HepG2 (cell line): Measurements from ENCODE around the gene SMIM41. TPM values are rescaled to one million over a fixed set of nuclear protein-coding genes. Genes with fewer than 3 reads are reported as not detected.
A peak's percentile ranks its signal among the peaks of the same experiment; 100 is the strongest.

ENCODE experiments used
- AHR ChIP-seq: IDR thresholded peaks from 2 replicates; pipeline ENCODE4 v1.6.1; 2018; ENCODE audit warnings: missing genetic modification reagents, missing compliant biosample characterization
- ATRX ChIP-seq: sonication (generic); formaldehyde crosslinking; IDR thresholded peaks from 2 replicates; pipeline ENCODE4 v1.4.0; 2020; ENCODE audit warnings: missing genetic modification reagents, borderline replicate concordance
- CBX5 ChIP-seq: sonication (generic); formaldehyde crosslinking; IDR thresholded peaks from 2 replicates; pipeline ENCODE4 v1.4.0; 2020; ENCODE audit warnings: missing genetic modification reagents, borderline replicate concordance
- ERF ChIP-seq: IDR thresholded peaks from 2 replicates; pipeline ENCODE4 v1.6.1; 2018; ENCODE audit warnings: missing biosample characterization, missing genetic modification reagents
- HNRNPK ChIP-seq: fragments of 200-400 bp; formaldehyde crosslinking; IDR thresholded peaks from 2 replicates; pipeline ENCODE4 v1.6.1; 2018; ENCODE audit warnings: low read length, low read depth, moderate library complexity, mild to moderate bottlenecking; ENCODE audit not compliant: poor library complexity, severe bottlenecking
- MXD4 ChIP-seq: IDR thresholded peaks from 2 replicates; pipeline ENCODE4 v1.6.1; 2016; ENCODE audit warnings: mild to moderate bottlenecking, missing biosample characterization, missing genetic modification reagents
- NONO ChIP-seq, 2 experiments: fragments of 450-650 bp in 1 of 2; sonication (generic) in 1 of 2; formaldehyde crosslinking in 1 of 2; IDR thresholded peaks in 1 of 2; conservative IDR thresholded peaks in 1 of 2; 2 replicates each; pipeline versions ENCODE4 v1.6.1 to v1.8.0; 2017 to 2022; ENCODE audit warnings: mild to moderate bottlenecking in 1 of 2, missing genetic modification reagents in 1 of 2, moderate library complexity in 1 of 2
- RORA ChIP-seq: sonication (generic); formaldehyde crosslinking; IDR thresholded peaks from 2 replicates; pipeline ENCODE4 v1.5.0; 2020; ENCODE audit warnings: mild to moderate bottlenecking, missing genetic modification reagents, moderate library complexity
- THAP11 ChIP-seq: IDR thresholded peaks from 2 replicates; pipeline ENCODE4 v1.6.1; 2016; ENCODE audit warnings: missing biosample characterization, missing genetic modification reagents
- YEATS4 ChIP-seq: sonication (generic); formaldehyde crosslinking; IDR thresholded peaks from 2 replicates; pipeline ENCODE4 v1.4.0; 2020; ENCODE audit warnings: missing genetic modification reagents, borderline replicate concordance
- ZBTB7B ChIP-seq: sonication (generic); formaldehyde crosslinking; IDR thresholded peaks from 2 replicates; pipeline ENCODE4 v1.4.0; 2020; ENCODE audit warnings: missing genetic modification reagents
- ZMYM4 ChIP-seq: sonication (generic); formaldehyde crosslinking; IDR thresholded peaks from 2 replicates; pipeline ENCODE4 v1.8.1; 2023; ENCODE audit warnings: mild to moderate bottlenecking, missing genetic modification reagents
- ZNF160 ChIP-seq: sonication (generic); formaldehyde crosslinking; IDR thresholded peaks from 2 replicates; pipeline ENCODE4 v1.8.0; 2022; ENCODE audit warnings: mild to moderate bottlenecking, inconsistent platforms, missing genetic modification reagents
- ZNF17 ChIP-seq: sonication (generic); formaldehyde crosslinking; IDR thresholded peaks from 2 replicates; pipeline ENCODE4 v1.5.0; 2020; ENCODE audit warnings: mild to moderate bottlenecking, missing genetic modification reagents
- ZNF530 ChIP-seq: sonication (generic); formaldehyde crosslinking; IDR thresholded peaks from 2 replicates; pipeline ENCODE4 v1.5.0; 2020; ENCODE audit warnings: low read depth, mild to moderate bottlenecking, missing genetic modification reagents
- ZNF710 ChIP-seq: sonication (generic); formaldehyde crosslinking; IDR thresholded peaks from 2 replicates; pipeline ENCODE4 v1.5.0; 2020; ENCODE audit warnings: mild to moderate bottlenecking, missing genetic modification reagents, borderline replicate concordance
- polyA plus RNA-seq, 8 experiments: library from polyadenylated mRNA; depleted of rRNA in 3 of 8; stranded (reverse) in 7 of 8; unstranded in 1 of 8; fragments of >200 nt; fragmentation: Illumina TruSeq in 4 of 8; extraction: Trizol in 4 of 8; gene quantifications; 2 replicates each; pipeline versions ENCODE4 v1.2.1 to v1.2.3, GENCODE V29; 2011 to 2016; ENCODE audit warnings: low read depth in 4 of 8, missing spikeins in 1 of 8, mixed read lengths in 1 of 8; ENCODE audit not compliant: insufficient read depth in 1 of 8
- total RNA-seq, 5 experiments: library from RNA; depleted of rRNA; stranded (reverse); fragments of >200 nt; fragmentation: Illumina TruSeq; extraction: Trizol; gene quantifications; 2 replicates each; pipeline ENCODE4 v1.2.3, GENCODE V29; 2016; ENCODE audit warnings: low read depth in 1 of 5
- TF ChIP-seq, protein P1 (sequence below): sonication (generic); formaldehyde crosslinking; IDR thresholded peaks from 2 replicates; pipeline ENCODE4 v1.4.0; 2020; ENCODE audit warnings: missing genetic modification reagents, mild to moderate bottlenecking, borderline replicate concordance
- TF ChIP-seq, protein P2 (sequence below): sonication (generic); IDR thresholded peaks from 2 replicates; pipeline ENCODE4 v1.6.1; 2016; ENCODE audit warnings: low read depth, borderline replicate concordance
- TF ChIP-seq, protein P3 (sequence below): sonication (generic); formaldehyde crosslinking; IDR thresholded peaks from 2 replicates; pipeline ENCODE4 v1.5.0; 2020; ENCODE audit warnings: mild to moderate bottlenecking, missing genetic modification reagents, moderate library complexity

SMIM41 gene
- total and polyA plus RNA-seq, 2 of the 13 experiments (the other 11 are each of a cell fraction or from before 2014, with no cell fraction given), result not detected

GRCh38 chr12:52050758-52051541, 28.6 kb upstream of the SMIM41 start, which contains the start of gene NR4A1 (continued):
- TF ChIP-seq ZNF710 (CRISPR knock-in tag), result peak; percentile 27; the same call in 1 of the 2 replicates
- TF ChIP-seq THAP11 (CRISPR knock-in tag), result peak; percentile 45; the same call in 1 of the 2 replicates
- TF ChIP-seq ATRX (CRISPR knock-in tag), result no peak
- peak; percentile 18 for TF ChIP-seq ERF
- TF ChIP-seq, protein P1, sequence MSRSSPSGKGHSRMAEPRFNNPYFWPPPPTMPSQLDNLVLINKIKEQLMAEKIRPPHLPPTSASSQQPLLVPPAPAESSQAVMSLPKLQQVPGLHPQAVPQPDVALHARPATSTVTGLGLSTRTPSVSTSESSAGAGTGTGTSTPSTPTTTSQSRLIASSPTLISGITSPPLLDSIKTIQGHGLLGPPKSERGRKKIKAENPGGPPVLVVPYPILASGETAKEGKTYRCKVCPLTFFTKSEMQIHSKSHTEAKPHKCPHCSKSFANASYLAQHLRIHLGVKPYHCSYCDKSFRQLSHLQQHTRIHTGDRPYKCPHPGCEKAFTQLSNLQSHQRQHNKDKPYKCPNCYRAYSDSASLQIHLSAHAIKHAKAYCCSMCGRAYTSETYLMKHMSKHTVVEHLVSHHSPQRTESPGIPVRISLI (CRISPR knock-in tag), result 0 out of 2 replicates have a peak, but pooled peaks have one; percentile 39
- peak; percentile 57; the same call in 1 of the 2 replicates for TF ChIP-seq MXD4
- no peak for TF ChIP-seq ZNF530 (CRISPR knock-in tag)
- TF ChIP-seq ZBTB7B, result no peak
- no peak for TF ChIP-seq RORA
- no peak for TF ChIP-seq ZNF17 (CRISPR knock-in tag)
- peak; percentile 56; the same call in 1 of the 2 replicates for TF ChIP-seq YEATS4 (CRISPR knock-in tag)
- TF ChIP-seq ZMYM4 (CRISPR knock-in tag), result peak; percentile 83; the same call in 1 of the 2 replicates
- no peak for TF ChIP-seq NONO (IDR thresholded peaks at IDR 0.05)
- peak; percentile 42; the same call in 1 of the 2 replicates for TF ChIP-seq NONO (CRISPR knock-in tag; conservative IDR thresholded peaks at IDR 0.05)
- TF ChIP-seq, protein P2, sequence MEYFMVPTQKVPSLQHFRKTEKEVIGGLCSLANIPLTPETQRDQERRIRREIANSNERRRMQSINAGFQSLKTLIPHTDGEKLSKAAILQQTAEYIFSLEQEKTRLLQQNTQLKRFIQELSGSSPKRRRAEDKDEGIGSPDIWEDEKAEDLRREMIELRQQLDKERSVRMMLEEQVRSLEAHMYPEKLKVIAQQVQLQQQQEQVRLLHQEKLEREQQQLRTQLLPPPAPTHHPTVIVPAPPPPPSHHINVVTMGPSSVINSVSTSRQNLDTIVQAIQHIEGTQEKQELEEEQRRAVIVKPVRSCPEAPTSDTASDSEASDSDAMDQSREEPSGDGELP, result 0 out of 2 replicates have a peak, but pooled peaks have one; percentile 24
- TF ChIP-seq, protein P3, sequence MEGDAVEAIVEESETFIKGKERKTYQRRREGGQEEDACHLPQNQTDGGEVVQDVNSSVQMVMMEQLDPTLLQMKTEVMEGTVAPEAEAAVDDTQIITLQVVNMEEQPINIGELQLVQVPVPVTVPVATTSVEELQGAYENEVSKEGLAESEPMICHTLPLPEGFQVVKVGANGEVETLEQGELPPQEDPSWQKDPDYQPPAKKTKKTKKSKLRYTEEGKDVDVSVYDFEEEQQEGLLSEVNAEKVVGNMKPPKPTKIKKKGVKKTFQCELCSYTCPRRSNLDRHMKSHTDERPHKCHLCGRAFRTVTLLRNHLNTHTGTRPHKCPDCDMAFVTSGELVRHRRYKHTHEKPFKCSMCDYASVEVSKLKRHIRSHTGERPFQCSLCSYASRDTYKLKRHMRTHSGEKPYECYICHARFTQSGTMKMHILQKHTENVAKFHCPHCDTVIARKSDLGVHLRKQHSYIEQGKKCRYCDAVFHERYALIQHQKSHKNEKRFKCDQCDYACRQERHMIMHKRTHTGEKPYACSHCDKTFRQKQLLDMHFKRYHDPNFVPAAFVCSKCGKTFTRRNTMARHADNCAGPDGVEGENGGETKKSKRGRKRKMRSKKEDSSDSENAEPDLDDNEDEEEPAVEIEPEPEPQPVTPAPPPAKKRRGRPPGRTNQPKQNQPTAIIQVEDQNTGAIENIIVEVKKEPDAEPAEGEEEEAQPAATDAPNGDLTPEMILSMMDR (CRISPR knock-in tag), result peak; percentile 69
- TF ChIP-seq AHR, result 0 out of 2 replicates have a peak, but pooled peaks have one; percentile 20
- TF ChIP-seq HNRNPK, result peak; percentile 51
- peak; percentile 49; the same call in 1 of the 2 replicates for TF ChIP-seq ZNF160 (CRISPR knock-in tag)
- peak; percentile 32; the same call in 1 of the 2 replicates for TF ChIP-seq CBX5
